ENCODE data around the gene MFSD2A. TPM values are rescaled to one million over a fixed set of nuclear protein-coding genes. Genes with fewer than 3 reads are reported as not detected.

MFSD2A gene
- total and polyA plus RNA-seq, 9 of the 15 experiments (the other 6 are each of a cell fraction or from before 2014, with no cell fraction given), result 0.06 to 0.40 (median 0.15) TPM; not detected in 4

DNA sequence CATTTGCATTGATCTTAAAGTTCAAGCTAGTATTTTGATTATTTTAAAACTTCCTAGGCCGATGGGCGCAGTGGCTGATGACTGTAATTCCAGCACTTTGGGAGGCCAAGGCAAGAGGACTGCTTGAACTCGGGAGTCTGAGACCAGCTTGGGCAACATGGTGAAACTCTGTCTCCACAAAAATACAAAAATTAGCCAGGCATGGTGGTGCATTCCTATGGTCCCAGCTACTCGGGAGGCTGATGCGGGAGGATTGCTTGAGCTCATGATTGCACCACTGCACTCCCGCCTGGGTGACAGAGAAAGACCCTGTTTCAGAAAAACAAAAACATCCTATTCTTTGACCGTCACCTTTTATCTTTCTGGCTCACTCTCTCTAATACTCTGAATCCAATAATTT is 30.0 kb downstream of the MFSD2A start (continued):
- TF ChIP-seq KDM1A (IDR thresholded peaks at IDR 0.05), result no peak
- TF ChIP-seq ZNF384 (IDR thresholded peaks at IDR 0.05; ENCODE audit: low read depth, low read length), result no peak
- no peak for TF ChIP-seq TCF7L2 (IDR thresholded peaks at IDR 0.05; ENCODE audit: low read depth, low read length)
- TF ChIP-seq CBFB (CRISPR knock-in tag; IDR thresholded peaks at IDR 0.05), result no peak

DNA sequence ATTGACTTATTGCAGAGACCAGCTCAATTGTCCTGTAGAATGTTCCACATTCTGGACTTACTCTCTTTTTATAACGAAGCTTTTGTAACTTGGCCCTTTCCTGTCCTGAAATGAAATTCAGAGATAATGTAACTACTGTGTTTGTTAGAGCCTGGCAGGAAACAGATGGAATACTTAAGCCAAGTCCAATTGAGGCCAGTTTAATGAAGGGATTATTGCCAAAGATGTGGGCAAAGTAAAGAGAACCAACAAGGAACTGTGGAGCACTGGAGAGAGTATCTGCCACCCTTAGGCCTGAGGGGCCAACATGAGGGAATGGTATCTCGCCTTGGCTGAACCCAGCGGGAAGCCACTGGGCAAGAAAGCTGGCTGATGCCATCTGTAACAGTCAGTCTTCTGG is 32.9 kb downstream of the MFSD2A start:
- DNase-seq (ENCODE audit: extremely low read depth in 1 of 4, low spot score in 3 of 4), result no peak
- ChIA-PET CTCF (ENCODE audit: low intra/inter-chr PET ratio) (no interaction called here), POLR2A (no interaction called here)
- no TSS peak for BruUV-seq (replicated peaks)
- Histone ChIP-seq H3K4me1 (replicated peaks in 1 of 2; ENCODE audit: control insufficient read depth in 2 of 2, insufficient read depth in 2 of 2, low read length in 2 of 2) (no peaks in the 10 kb centered on the region), H4K20me1 (replicated peaks; ENCODE audit: control insufficient read depth, insufficient read depth, low read length) (no peaks in the 10 kb centered on the region), H2AFZ (ENCODE audit: low read depth, low read length) (no peak overlapping the region), H3K36me3 (ENCODE audit: control insufficient read depth, insufficient read depth, low read length) (no peaks in the 10 kb centered on the region), H3K79me2 (ENCODE audit: control insufficient read depth, insufficient read depth, low read length) (no peaks in the 10 kb centered on the region), H3K9me3 (replicated peaks; ENCODE audit: control insufficient read depth, insufficient read depth, low read depth, low read length) (no peaks in the 10 kb centered on the region), H3K4me2 (ENCODE audit: insufficient read depth, low read length) (no peak overlapping the region), H3K9ac (ENCODE audit: insufficient read depth in 1 of 2, low read depth in 2 of 2, low read length in 2 of 2) (no peak overlapping the region), H3K27ac (ENCODE audit: extremely low read depth, low read depth, low read length) (no peak overlapping the region), H3K4me3 (no peak overlapping the region), H3K9me1 (ENCODE audit: control insufficient read depth, insufficient read depth, low read length) (no peaks in the 10 kb centered on the region), H3K27me3 (ENCODE audit: control insufficient read depth in 2 of 2, insufficient read depth in 2 of 2, low read length in 2 of 2) (no peaks in the 10 kb centered on the region)
- 31% methylated on average over 3 of the region's 3 CpGs for WGBS (ENCODE audit: insufficient coverage, low coverage, missing lambda C conversion rate)
- no peak for ATAC-seq
- no peak for FAIRE-seq
- intact Hi-C loops (cut with micrococcal nuclease) (loop anchor here (5.0 kb wide), 1 partner anchor 39 kb away; no protein-coding TSS in a partner anchor), in situ Hi-C loops (cut with MboI) (no loop called here)
- TF ChIP-seq, protein P1, sequence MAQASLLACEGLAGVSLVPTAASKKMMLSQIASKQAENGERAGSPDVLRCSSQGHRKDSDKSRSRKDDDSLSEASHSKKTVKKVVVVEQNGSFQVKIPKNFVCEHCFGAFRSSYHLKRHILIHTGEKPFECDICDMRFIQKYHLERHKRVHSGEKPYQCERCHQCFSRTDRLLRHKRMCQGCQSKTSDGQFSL (CRISPR knock-in tag; IDR thresholded peaks at IDR 0.05), result no peak
- TF ChIP-seq, protein P1 (tag; IDR thresholded peaks at IDR 0.05), result no peak
- TF ChIP-seq, protein P2, sequence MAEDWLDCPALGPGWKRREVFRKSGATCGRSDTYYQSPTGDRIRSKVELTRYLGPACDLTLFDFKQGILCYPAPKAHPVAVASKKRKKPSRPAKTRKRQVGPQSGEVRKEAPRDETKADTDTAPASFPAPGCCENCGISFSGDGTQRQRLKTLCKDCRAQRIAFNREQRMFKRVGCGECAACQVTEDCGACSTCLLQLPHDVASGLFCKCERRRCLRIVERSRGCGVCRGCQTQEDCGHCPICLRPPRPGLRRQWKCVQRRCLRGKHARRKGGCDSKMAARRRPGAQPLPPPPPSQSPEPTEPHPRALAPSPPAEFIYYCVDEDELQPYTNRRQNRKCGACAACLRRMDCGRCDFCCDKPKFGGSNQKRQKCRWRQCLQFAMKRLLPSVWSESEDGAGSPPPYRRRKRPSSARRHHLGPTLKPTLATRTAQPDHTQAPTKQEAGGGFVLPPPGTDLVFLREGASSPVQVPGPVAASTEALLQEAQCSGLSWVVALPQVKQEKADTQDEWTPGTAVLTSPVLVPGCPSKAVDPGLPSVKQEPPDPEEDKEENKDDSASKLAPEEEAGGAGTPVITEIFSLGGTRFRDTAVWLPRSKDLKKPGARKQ (CRISPR knock-in tag; IDR thresholded peaks at IDR 0.05), result no peak
- TF ChIP-seq PURB (CRISPR knock-in tag; IDR thresholded peaks at IDR 0.05; ENCODE audit: low read depth), result no peak
- TF ChIP-seq, protein P3, sequence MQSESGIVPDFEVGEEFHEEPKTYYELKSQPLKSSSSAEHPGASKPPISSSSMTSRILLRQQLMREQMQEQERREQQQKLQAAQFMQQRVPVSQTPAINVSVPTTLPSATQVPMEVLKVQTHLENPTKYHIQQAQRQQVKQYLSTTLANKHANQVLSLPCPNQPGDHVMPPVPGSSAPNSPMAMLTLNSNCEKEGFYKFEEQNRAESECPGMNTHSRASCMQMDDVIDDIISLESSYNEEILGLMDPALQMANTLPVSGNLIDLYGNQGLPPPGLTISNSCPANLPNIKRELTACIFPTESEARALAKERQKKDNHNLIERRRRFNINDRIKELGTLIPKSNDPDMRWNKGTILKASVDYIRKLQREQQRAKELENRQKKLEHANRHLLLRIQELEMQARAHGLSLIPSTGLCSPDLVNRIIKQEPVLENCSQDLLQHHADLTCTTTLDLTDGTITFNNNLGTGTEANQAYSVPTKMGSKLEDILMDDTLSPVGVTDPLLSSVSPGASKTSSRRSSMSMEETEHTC (IDR thresholded peaks at IDR 0.05), result no peak
- no peak for TF ChIP-seq HMG20B (CRISPR knock-in tag; IDR thresholded peaks at IDR 0.05)
- no peak for TF ChIP-seq SRSF1 (IDR thresholded peaks at IDR 0.05; ENCODE audit: low read depth, low read length)
- TF ChIP-seq, protein P4, sequence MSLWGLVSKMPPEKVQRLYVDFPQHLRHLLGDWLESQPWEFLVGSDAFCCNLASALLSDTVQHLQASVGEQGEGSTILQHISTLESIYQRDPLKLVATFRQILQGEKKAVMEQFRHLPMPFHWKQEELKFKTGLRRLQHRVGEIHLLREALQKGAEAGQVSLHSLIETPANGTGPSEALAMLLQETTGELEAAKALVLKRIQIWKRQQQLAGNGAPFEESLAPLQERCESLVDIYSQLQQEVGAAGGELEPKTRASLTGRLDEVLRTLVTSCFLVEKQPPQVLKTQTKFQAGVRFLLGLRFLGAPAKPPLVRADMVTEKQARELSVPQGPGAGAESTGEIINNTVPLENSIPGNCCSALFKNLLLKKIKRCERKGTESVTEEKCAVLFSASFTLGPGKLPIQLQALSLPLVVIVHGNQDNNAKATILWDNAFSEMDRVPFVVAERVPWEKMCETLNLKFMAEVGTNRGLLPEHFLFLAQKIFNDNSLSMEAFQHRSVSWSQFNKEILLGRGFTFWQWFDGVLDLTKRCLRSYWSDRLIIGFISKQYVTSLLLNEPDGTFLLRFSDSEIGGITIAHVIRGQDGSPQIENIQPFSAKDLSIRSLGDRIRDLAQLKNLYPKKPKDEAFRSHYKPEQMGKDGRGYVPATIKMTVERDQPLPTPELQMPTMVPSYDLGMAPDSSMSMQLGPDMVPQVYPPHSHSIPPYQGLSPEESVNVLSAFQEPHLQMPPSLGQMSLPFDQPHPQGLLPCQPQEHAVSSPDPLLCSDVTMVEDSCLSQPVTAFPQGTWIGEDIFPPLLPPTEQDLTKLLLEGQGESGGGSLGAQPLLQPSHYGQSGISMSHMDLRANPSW (CRISPR knock-in tag; IDR thresholded peaks at IDR 0.05), result no peak
- TF ChIP-seq, protein P5, sequence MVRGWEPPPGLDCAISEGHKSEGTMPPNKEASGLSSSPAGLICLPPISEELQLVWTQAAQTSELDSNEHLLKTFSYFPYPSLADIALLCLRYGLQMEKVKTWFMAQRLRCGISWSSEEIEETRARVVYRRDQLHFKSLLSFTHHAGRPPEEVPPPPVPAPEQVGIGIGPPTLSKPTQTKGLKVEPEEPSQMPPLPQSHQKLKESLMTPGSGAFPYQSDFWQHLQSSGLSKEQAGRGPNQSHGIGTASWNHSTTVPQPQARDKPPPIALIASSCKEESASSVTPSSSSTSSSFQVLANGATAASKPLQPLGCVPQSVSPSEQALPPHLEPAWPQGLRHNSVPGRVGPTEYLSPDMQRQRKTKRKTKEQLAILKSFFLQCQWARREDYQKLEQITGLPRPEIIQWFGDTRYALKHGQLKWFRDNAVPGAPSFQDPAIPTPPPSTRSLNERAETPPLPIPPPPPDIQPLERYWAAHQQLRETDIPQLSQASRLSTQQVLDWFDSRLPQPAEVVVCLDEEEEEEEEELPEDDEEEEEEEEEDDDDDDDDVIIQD (CRISPR knock-in tag; IDR thresholded peaks at IDR 0.05), result no peak
- TF ChIP-seq SMAD1 (IDR thresholded peaks at IDR 0.05; ENCODE audit: low read depth, low read length, partially characterized antibody), result no peak

Measured in K562 (cell line).